ENCODE results near the gene SASH3.

Gene SASH3

GRCh38 chrX:129842510-129843208, 62.9 kb downstream of the SASH3 start:
- DNase-seq (ENCODE audit: low read depth), result no peak
- peak overlapping the region; percentile 64 for H3K4me3 ChIP-seq (ENCODE audit: low read depth, low read length)

- DNase-seq (ENCODE audit: low read depth), result no peak
- H3K4me3 ChIP-seq (ENCODE audit: low read depth, low read length), result peak overlapping the region; percentile 64
Observed at GRCh38 chrX:129843209-129843458, 63.4 kb downstream of the SASH3 start.

- DNase-seq (ENCODE audit: low read depth), result peak; percentile 70
- peak within 1 kb of the TSS; percentile 64 for H3K4me3 ChIP-seq (ENCODE audit: low read depth, low read length)
Observed at GRCh38 chrX:129843459-129844306, 63.9 kb downstream of the SASH3 start, which contains the start of gene ZDHHC9. Gene ZDHHC9, minus strand, starts transcription at chrX:129843886. Its CDS starts 1,941 bp downstream, at chrX:129841945.

Measured in skeletal muscle cell (primary cell).